PC-3 (cell line): ENCODE data around the gene MMP20. TPM values are rescaled to one million over a fixed set of nuclear protein-coding genes. Genes with fewer than 3 reads are reported as not detected.

ENCODE experiments used
- ATAC-seq: fragments of 200-7000 bp; cut with Tn5 transposase; 2 replicates; pipeline ENCODE4 v1.9.1; 2020; ENCODE audit warnings: mild to moderate bottlenecking, moderate library complexity
- BruUV-seq: library from RNA; stranded (reverse); fragments of 400-500 nt; replicated peaks from 2 replicates; lab custom pipeline; 2021; lab: Mats Ljungman, UMichigan
- CTCF ChIA-PET: fragments of 300-600 bp; sonication (Branson Sonifier 250); formaldehyde crosslinking; loops from one replicate; lab custom pipeline; 2022; ENCODE audit warnings: antibody characterized with exemption; lab: Charles Lee
- POLR2A ChIA-PET: fragments of 300-600 bp; sonication (Branson Sonifier 250); formaldehyde crosslinking; loops from one replicate; lab custom pipeline; 2022; ENCODE audit warnings: antibody characterized with exemption; ENCODE audit not compliant: unreplicated experiment; lab: Charles Lee
- DNase-seq: peaks from one replicate; pipeline ENCODE4 v3.0.0-alpha.2; 2015
- H2AFZ ChIP-seq: fragments of 300-600 bp; sonication (generic); 2 replicates; pipeline ENCODE4 v1.6.0; 2016; ENCODE audit warnings: antibody characterized with exemption, low read length
- H3F3A ChIP-seq: fragments of 300-600 bp; sonication (generic); one replicate; pipeline ENCODE4 v1.6.0; 2017; ENCODE audit warnings: antibody characterized with exemption, low read length, control low read depth, mild to moderate bottlenecking; ENCODE audit not compliant: unreplicated experiment
- H3K27ac ChIP-seq: fragments of 300-600 bp; sonication (generic); 2 replicates; pipeline ENCODE4 v1.5.1; 2016; ENCODE audit warnings: mild to moderate bottlenecking, low read length
- H3K27me3 ChIP-seq: fragments of 300-600 bp; sonication (generic); 2 replicates; pipeline ENCODE4 v1.6.1; 2016; ENCODE audit warnings: low read length, mixed read lengths
- H3K36me3 ChIP-seq: fragments of 300-600 bp; sonication (generic); 2 replicates; pipeline ENCODE4 v1.6.1; 2016; ENCODE audit warnings: low read depth, mixed run types, low read length, mixed read lengths
- H3K4me1 ChIP-seq: fragments of 300-600 bp; sonication (generic); 2 replicates; pipeline ENCODE4 v1.5.1; 2016; ENCODE audit warnings: low read length; ENCODE audit not compliant: insufficient read depth
- H3K4me2 ChIP-seq: fragments of 300-600 bp; sonication (generic); 2 replicates; pipeline ENCODE4 v1.6.0; 2016; ENCODE audit warnings: low read length
- H3K4me3 ChIP-seq: fragments of 300-600 bp; sonication (generic); 2 replicates; pipeline ENCODE4 v1.5.1; 2016; ENCODE audit warnings: mild to moderate bottlenecking, low read length, mixed read lengths
- H3K79me2 ChIP-seq: fragments of 300-600 bp; sonication (generic); 2 replicates; pipeline ENCODE4 v1.6.1; 2017; ENCODE audit warnings: low read length, mixed read lengths
- H3K9ac ChIP-seq: fragments of 300-600 bp; sonication (generic); 2 replicates; pipeline ENCODE4 v1.6.0; 2016; ENCODE audit warnings: mild to moderate bottlenecking, low read length
- H3K9me2 ChIP-seq: fragments of 300-600 bp; sonication (generic); replicated peaks from 2 replicates; pipeline ENCODE4 v1.6.1; 2016; ENCODE audit warnings: mixed run types, low read length, mixed read lengths
- H3K9me3 ChIP-seq: fragments of 300-600 bp; sonication (generic); 2 replicates; pipeline ENCODE4 v1.6.1; 2016; ENCODE audit warnings: low read length, mixed read lengths
- H4K20me1 ChIP-seq: fragments of 300-600 bp; sonication (generic); 2 replicates; pipeline ENCODE4 v1.6.1; 2016; ENCODE audit warnings: low read length, mixed read lengths
- CTCF ChIP-seq: fragments of 300-600 bp; sonication (generic); conservative IDR thresholded peaks from 2 replicates; pipeline ENCODE4 v1.5.1; 2017; ENCODE audit warnings: antibody characterized with exemption, low read depth, mild to moderate bottlenecking, low read length
- EZH2 ChIP-seq: fragments of 300-600 bp; sonication (generic); IDR thresholded peaks from one replicate; pipeline ENCODE4 v1.6.1; 2017; ENCODE audit warnings: antibody characterized with exemption, mild to moderate bottlenecking, low read length; ENCODE audit not compliant: unreplicated experiment
- EZH2phosphoT487 ChIP-seq: fragments of 300-600 bp; sonication (generic); IDR thresholded peaks from 2 replicates; pipeline ENCODE4 v1.6.1; 2018; ENCODE audit warnings: mild to moderate bottlenecking, antibody characterized with exemption, low read length, borderline replicate concordance
- intact Hi-C: fragments of 100-400 bp; cut with micrococcal nuclease; formaldehyde crosslinking; loops from 2 replicates; pipeline ENCODE4 v1.9.0; 2023
- total RNA-seq: library from RNA; depleted of rRNA; stranded (reverse); fragments of >200 nt; gene quantifications from 2 replicates; pipeline ENCODE4 v1.2.3, GENCODE V29; 2014; rRNA removed

Gene MMP20
- total RNA-seq, 1 experiment from 2014 or later = not detected

DNA sequence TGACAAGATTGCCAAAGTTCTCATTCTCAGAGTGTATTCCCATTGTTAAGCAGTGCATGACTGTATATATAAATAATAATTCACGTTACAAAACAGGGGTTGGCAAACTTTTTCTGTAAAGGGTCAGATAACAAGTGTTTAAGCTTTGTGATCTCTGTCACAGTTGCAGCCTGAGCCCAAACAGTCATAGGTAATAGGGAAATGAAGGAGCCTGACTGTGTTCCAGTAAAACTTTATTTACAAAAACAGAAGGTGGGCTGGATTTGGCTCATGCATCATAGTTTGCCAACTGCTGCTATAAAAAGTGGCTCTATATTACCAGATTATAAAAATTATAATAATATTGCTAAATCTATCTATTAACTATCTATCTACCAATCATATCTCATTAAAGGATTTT, 98.1 kb downstream of the MMP20 start:
- no peak for ATAC-seq
- no peaks in the 10 kb centered on the region for H3K9me2 ChIP-seq
- no peak overlapping the region for H3K4me2 ChIP-seq
- H3K9ac ChIP-seq = no peak overlapping the region
- no peak for DNase-seq
- no peak overlapping the region for H3K27ac ChIP-seq
- CTCF ChIA-PET = no interaction called here
- no peaks in the 10 kb centered on the region for H4K20me1 ChIP-seq
- no peaks in the 10 kb centered on the region for H3K9me3 ChIP-seq
- H3K4me3 ChIP-seq = no peak overlapping the region
- no peak overlapping the region for H2AFZ ChIP-seq
- no peaks in the 10 kb centered on the region for H3F3A ChIP-seq
- H3K27me3 ChIP-seq = no peaks in the 10 kb centered on the region
- TF ChIP-seq EZH2phosphoT487 = no peak
- no peak for TF ChIP-seq CTCF
- TF ChIP-seq EZH2 = no peak
- POLR2A ChIA-PET = no interaction called here
- H3K79me2 ChIP-seq = no peaks in the 10 kb centered on the region
- no peaks in the 10 kb centered on the region for H3K36me3 ChIP-seq
- 0 out of 2 replicates have a peak, but pooled peaks cover 9% of the 10 kb centered on the region for H3K4me1 ChIP-seq
- intact Hi-C loops = no loop called here
- BruUV-seq = no TSS peak

Other genes with a start within 250 kb of the MMP20 start
- 136 and 163 TPM in 2 replicates for gene TMEM123, start 172.6 kb downstream of the MMP20 start, total RNA-seq
- gene MMP7, start 94.6 kb downstream of the MMP20 start, total RNA-seq = 0.18 TPM in 1 of 2 replicates, not detected in the other
- gene MMP27, start 80.4 kb upstream of the MMP20 start, total RNA-seq = not detected in 2 replicates
- not detected in 2 replicates for gene MMP8, start 99.6 kb upstream of the MMP20 start, total RNA-seq
- 0.07 and 0.69 TPM in 2 replicates for gene MMP10, start 155.3 kb upstream of the MMP20 start, total RNA-seq
- 6.5 and 7.3 TPM in 2 replicates for gene MMP1, start 172.8 kb upstream of the MMP20 start, total RNA-seq
- not detected in 2 replicates for gene MMP3, start 218.3 kb upstream of the MMP20 start, total RNA-seq
- not detected in 2 replicates for gene MMP12, start 249.7 kb upstream of the MMP20 start, total RNA-seq